GM23338 (cell line): ENCODE measurements around the gene RNFT2. TPM values are rescaled to one million over a fixed set of nuclear protein-coding genes. Genes with fewer than 3 reads are reported as not detected.

ENCODE experiments used
- ATAC-seq: fragments of 200-7000 bp; cut with Tn5 transposase; 3 replicates; pipeline ENCODE4 v1.9.1; 2020
- DNase-seq: peaks from one replicate; pipeline ENCODE4 v3.0.0-alpha.2; 2015; ENCODE audit warnings: low spot score
- H2AFZ ChIP-seq: fragments of 200-600 bp; sonication (generic); 2 replicates; pipeline ENCODE4 v1.8.0; 2016; ENCODE audit warnings: antibody characterized with exemption, mild to moderate bottlenecking, moderate library complexity
- H3F3A ChIP-seq: fragments of 200-600 bp; sonication (generic); replicated peaks from 2 replicates; pipeline ENCODE4 v1.8.0; 2017; ENCODE audit warnings: antibody characterized with exemption, mixed run types, low read depth
- H3K27ac ChIP-seq: fragments of 200-600 bp; sonication (generic); 2 replicates; pipeline ENCODE4 v1.6.1; 2016; ENCODE audit warnings: low read depth
- H3K27me3 ChIP-seq: fragments of 200-600 bp; sonication (generic); 2 replicates; pipeline ENCODE4 v1.8.0; 2016; ENCODE audit warnings: mild to moderate bottlenecking, mixed run types, moderate library complexity; ENCODE audit not compliant: insufficient read depth
- H3K36me3 ChIP-seq: fragments of 200-600 bp; sonication (generic); 2 replicates; pipeline ENCODE4 v1.8.0; 2016; ENCODE audit warnings: mild to moderate bottlenecking; ENCODE audit not compliant: insufficient read depth
- H3K4me1 ChIP-seq: fragments of 200-600 bp; sonication (generic); 2 replicates; pipeline ENCODE4 v1.8.0; 2016; ENCODE audit warnings: mild to moderate bottlenecking, moderate library complexity; ENCODE audit not compliant: insufficient read depth
- H3K4me2 ChIP-seq: fragments of 200-600 bp; sonication (generic); 2 replicates; pipeline ENCODE4 v1.7.1; 2017; ENCODE audit warnings: mixed run types
- H3K4me3 ChIP-seq: fragments of 200-600 bp; sonication (generic); 2 replicates; pipeline ENCODE4 v1.6.1; 2016; ENCODE audit warnings: mixed run types
- H3K79me2 ChIP-seq: fragments of 200-600 bp; sonication (generic); replicated peaks from 2 replicates; pipeline ENCODE4 v1.8.0; 2017; ENCODE audit warnings: mild to moderate bottlenecking; ENCODE audit not compliant: insufficient read depth
- H3K9me2 ChIP-seq: fragments of 200-600 bp; sonication (generic); 2 replicates; pipeline ENCODE4 v1.8.0; 2017; ENCODE audit not compliant: insufficient read depth
- H4K20me1 ChIP-seq: fragments of 200-600 bp; sonication (generic); replicated peaks from 2 replicates; pipeline ENCODE4 v1.8.0; 2017; ENCODE audit warnings: mild to moderate bottlenecking; ENCODE audit not compliant: insufficient read depth
- H3K27ac Mint-ChIP-seq: 2 replicates; pipeline ENCODE4 v1.8.0; 2020; ENCODE audit warnings: inconsistent platforms, mild to moderate bottlenecking, moderate library complexity, mixed read lengths
- H3K27me3 Mint-ChIP-seq: 3 replicates; pipeline ENCODE4 v1.8.0; 2022; ENCODE audit warnings: low read depth, mild to moderate bottlenecking, moderate library complexity, mixed read lengths, inconsistent platforms; ENCODE audit not compliant: insufficient read depth, poor library complexity
- H3K36me3 Mint-ChIP-seq: 3 replicates; pipeline ENCODE4 v1.8.0; 2021; ENCODE audit warnings: low read depth, mild to moderate bottlenecking, inconsistent platforms, moderate library complexity, mixed read lengths
- H3K4me1 Mint-ChIP-seq: 3 replicates; pipeline ENCODE4 v1.8.0; 2020; ENCODE audit warnings: mild to moderate bottlenecking, inconsistent platforms, mixed read lengths
- H3K4me3 Mint-ChIP-seq: 3 replicates; pipeline ENCODE4 v1.8.0; 2021; ENCODE audit warnings: moderate library complexity, mild to moderate bottlenecking, inconsistent platforms, mixed read lengths
- H3K9me3 Mint-ChIP-seq: 3 replicates; pipeline ENCODE4 v1.8.0; 2020; ENCODE audit warnings: moderate library complexity, mild to moderate bottlenecking, inconsistent platforms, mixed read lengths
- CREB1 ChIP-seq: fragments of 250-450 bp; sonication (Bioruptor Pico); IDR thresholded peaks from 2 replicates; pipeline ENCODE4 v1.5.0; 2020; ENCODE audit warnings: low read depth, mild to moderate bottlenecking, moderate library complexity
- EZH2 ChIP-seq: fragments of 200-600 bp; sonication (generic); IDR thresholded peaks from one replicate; pipeline ENCODE4 v1.8.0; 2017; ENCODE audit warnings: antibody characterized with exemption, mild to moderate bottlenecking, low read depth; ENCODE audit not compliant: unreplicated experiment
- EZH2phosphoT487 ChIP-seq: fragments of 200-600 bp; sonication (generic); IDR thresholded peaks from one replicate; pipeline ENCODE4 v1.8.1; 2018; ENCODE audit warnings: antibody characterized with exemption; ENCODE audit not compliant: unreplicated experiment
- JUNB ChIP-seq: IDR thresholded peaks from one replicate; pipeline ENCODE4 v1.6.1; 2016; ENCODE audit warnings: antibody characterized with exemption; ENCODE audit not compliant: unreplicated experiment
- NANOG ChIP-seq: IDR thresholded peaks from 2 replicates; pipeline ENCODE4 v1.6.1; 2016; ENCODE audit warnings: antibody characterized with exemption, borderline replicate concordance
- POLR2AphosphoS5 ChIP-seq: IDR thresholded peaks from 2 replicates; pipeline ENCODE4 v1.6.1; 2016; ENCODE audit warnings: antibody characterized with exemption, low read depth
- STAT1 ChIP-seq: IDR thresholded peaks from one replicate; pipeline ENCODE4 v1.6.1; 2016; ENCODE audit warnings: antibody characterized with exemption; ENCODE audit not compliant: unreplicated experiment
- ZNF114 ChIP-seq: fragments of 250-450 bp; sonication (Bioruptor Pico); IDR thresholded peaks from 2 replicates; pipeline ENCODE4 v1.5.0; 2020; ENCODE audit warnings: mild to moderate bottlenecking, moderate library complexity
- ZNF331 ChIP-seq: fragments of 250-450 bp; sonication (Bioruptor Pico); IDR thresholded peaks from 2 replicates; pipeline ENCODE4 v1.5.0; 2020; ENCODE audit warnings: low read depth, mild to moderate bottlenecking, moderate library complexity
- polyA plus RNA-seq: library from polyadenylated mRNA; unstranded; fragments of >200 nt; fragmentation: Nextera tagmentation; extraction: Ambion mirVana; gene quantifications from 2 replicates; pipeline ENCODE4 v1.2.1, GENCODE V29; 2016
- total RNA-seq: library from RNA; depleted of rRNA; stranded (reverse); fragments of >200 nt; shearing (Covaris generic); gene quantifications from 2 replicates; pipeline ENCODE4 v1.2.3, GENCODE V29; 2014
- TF ChIP-seq, protein P1 (sequence below), 2 experiments: fragments of 200-600 bp in 1 of 2; sonication (generic) in 1 of 2; conservative IDR thresholded peaks; 2 replicates each; pipeline versions ENCODE4 v1.5.1 to v1.6.1; 2016 to 2017; ENCODE audit warnings: antibody characterized with exemption in 2 of 2, low read depth in 2 of 2, mild to moderate bottlenecking in 2 of 2, moderate library complexity in 1 of 2
- TF ChIP-seq, protein P2 (sequence below): IDR thresholded peaks from 2 replicates; pipeline ENCODE4 v1.6.1; 2016; ENCODE audit warnings: antibody characterized with exemption
- TF ChIP-seq, protein P3 (sequence below): IDR thresholded peaks from one replicate; pipeline ENCODE4 v1.6.1; 2018; ENCODE audit warnings: antibody characterized with exemption; ENCODE audit not compliant: unreplicated experiment
- TF ChIP-seq, protein P4 (sequence below): fragments of 250-450 bp; sonication (Bioruptor Pico); IDR thresholded peaks from 2 replicates; pipeline ENCODE4 v1.5.0; 2020; ENCODE audit warnings: mild to moderate bottlenecking, moderate library complexity

RNFT2 gene
- total and polyA plus RNA-seq, 2 experiments from 2014 or later, result 19.3 to 22.9 TPM

DNA sequence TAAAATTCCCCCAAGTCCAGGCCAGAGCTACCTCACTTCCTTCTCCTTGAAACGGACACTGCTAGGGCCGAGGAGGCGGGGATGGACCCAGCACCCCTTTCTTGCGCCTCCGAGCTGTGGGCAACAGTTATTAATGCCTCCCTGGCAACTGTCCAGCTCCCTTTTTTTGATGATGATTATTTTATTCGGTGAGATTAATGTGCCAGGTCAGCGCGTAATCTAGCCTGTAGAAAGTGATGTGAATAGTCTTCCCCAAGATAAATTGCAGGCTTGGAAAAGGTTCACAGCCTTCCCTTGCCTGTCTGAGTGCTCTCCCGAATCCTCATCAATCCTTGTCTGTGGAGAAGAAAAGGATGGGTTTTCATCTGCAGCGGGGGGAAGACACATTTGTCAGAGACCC is 54.3 kb downstream of the RNFT2 start (continued):
- TF ChIP-seq, protein P1, sequence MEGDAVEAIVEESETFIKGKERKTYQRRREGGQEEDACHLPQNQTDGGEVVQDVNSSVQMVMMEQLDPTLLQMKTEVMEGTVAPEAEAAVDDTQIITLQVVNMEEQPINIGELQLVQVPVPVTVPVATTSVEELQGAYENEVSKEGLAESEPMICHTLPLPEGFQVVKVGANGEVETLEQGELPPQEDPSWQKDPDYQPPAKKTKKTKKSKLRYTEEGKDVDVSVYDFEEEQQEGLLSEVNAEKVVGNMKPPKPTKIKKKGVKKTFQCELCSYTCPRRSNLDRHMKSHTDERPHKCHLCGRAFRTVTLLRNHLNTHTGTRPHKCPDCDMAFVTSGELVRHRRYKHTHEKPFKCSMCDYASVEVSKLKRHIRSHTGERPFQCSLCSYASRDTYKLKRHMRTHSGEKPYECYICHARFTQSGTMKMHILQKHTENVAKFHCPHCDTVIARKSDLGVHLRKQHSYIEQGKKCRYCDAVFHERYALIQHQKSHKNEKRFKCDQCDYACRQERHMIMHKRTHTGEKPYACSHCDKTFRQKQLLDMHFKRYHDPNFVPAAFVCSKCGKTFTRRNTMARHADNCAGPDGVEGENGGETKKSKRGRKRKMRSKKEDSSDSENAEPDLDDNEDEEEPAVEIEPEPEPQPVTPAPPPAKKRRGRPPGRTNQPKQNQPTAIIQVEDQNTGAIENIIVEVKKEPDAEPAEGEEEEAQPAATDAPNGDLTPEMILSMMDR (conservative IDR thresholded peaks at IDR 0.05; ENCODE audit: low read depth in 2 of 2), result no peak
- no peak for TF ChIP-seq POLR2AphosphoS5
- TF ChIP-seq, protein P2, sequence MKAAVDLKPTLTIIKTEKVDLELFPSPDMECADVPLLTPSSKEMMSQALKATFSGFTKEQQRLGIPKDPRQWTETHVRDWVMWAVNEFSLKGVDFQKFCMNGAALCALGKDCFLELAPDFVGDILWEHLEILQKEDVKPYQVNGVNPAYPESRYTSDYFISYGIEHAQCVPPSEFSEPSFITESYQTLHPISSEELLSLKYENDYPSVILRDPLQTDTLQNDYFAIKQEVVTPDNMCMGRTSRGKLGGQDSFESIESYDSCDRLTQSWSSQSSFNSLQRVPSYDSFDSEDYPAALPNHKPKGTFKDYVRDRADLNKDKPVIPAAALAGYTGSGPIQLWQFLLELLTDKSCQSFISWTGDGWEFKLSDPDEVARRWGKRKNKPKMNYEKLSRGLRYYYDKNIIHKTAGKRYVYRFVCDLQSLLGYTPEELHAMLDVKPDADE, result no peak
- TF ChIP-seq, protein P3, sequence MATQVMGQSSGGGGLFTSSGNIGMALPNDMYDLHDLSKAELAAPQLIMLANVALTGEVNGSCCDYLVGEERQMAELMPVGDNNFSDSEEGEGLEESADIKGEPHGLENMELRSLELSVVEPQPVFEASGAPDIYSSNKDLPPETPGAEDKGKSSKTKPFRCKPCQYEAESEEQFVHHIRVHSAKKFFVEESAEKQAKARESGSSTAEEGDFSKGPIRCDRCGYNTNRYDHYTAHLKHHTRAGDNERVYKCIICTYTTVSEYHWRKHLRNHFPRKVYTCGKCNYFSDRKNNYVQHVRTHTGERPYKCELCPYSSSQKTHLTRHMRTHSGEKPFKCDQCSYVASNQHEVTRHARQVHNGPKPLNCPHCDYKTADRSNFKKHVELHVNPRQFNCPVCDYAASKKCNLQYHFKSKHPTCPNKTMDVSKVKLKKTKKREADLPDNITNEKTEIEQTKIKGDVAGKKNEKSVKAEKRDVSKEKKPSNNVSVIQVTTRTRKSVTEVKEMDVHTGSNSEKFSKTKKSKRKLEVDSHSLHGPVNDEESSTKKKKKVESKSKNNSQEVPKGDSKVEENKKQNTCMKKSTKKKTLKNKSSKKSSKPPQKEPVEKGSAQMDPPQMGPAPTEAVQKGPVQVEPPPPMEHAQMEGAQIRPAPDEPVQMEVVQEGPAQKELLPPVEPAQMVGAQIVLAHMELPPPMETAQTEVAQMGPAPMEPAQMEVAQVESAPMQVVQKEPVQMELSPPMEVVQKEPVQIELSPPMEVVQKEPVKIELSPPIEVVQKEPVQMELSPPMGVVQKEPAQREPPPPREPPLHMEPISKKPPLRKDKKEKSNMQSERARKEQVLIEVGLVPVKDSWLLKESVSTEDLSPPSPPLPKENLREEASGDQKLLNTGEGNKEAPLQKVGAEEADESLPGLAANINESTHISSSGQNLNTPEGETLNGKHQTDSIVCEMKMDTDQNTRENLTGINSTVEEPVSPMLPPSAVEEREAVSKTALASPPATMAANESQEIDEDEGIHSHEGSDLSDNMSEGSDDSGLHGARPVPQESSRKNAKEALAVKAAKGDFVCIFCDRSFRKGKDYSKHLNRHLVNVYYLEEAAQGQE, result no peak
- no peak for TF ChIP-seq JUNB
- TF ChIP-seq NANOG, result no peak
- TF ChIP-seq EZH2, result no peak
- no peak for TF ChIP-seq STAT1
- no peak for TF ChIP-seq ZNF114 (CRISPR knock-in tag)

DNA sequence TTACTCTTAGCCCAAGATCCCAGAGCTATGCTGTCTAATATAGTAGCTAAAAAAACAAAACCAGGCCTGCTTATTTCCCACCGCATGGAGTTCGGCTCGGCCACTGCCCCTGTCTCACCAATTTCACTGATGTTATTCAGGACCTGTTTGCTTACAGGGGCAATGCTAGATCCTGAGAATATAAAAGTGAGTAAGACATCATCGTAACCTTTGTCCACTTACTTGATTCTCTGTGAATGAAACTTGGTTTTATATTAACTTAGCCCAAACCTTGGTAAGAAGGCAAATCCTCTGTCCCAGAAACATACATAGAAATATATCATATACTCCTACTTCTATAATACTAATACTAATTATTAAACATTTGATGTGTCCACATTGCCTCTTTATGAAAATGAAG is 56.6 kb downstream of the RNFT2 start:
- Histone ChIP-seq H3K4me1 (no peaks in the 10 kb centered on the region), H3K36me3 (no peaks in the 10 kb centered on the region), H3K79me2 (no peaks in the 10 kb centered on the region), H3K9me2 (no peaks in the 10 kb centered on the region), H2AFZ (no peak overlapping the region), H4K20me1 (no peaks in the 10 kb centered on the region), H3K4me2 (no peak overlapping the region), H3K4me3 (no peak overlapping the region), H3K27me3 (no peaks in the 10 kb centered on the region), H3F3A (no peaks in the 10 kb centered on the region), H3K27ac (no peak overlapping the region)
- Mint-ChIP-seq H3K27me3 (peaks cover 2% of the 10 kb centered on the region), H3K9me3 (0 out of 3 replicates have a peak, but pooled peaks cover 4% of the 10 kb centered on the region), H3K27ac (no peak overlapping the region), H3K36me3 (peaks cover 39% of the 10 kb centered on the region), H3K4me1 (no peaks in the 10 kb centered on the region), H3K4me3 (no peak overlapping the region)
- no peak for DNase-seq
- no peak for ATAC-seq
- TF ChIP-seq, protein P4, sequence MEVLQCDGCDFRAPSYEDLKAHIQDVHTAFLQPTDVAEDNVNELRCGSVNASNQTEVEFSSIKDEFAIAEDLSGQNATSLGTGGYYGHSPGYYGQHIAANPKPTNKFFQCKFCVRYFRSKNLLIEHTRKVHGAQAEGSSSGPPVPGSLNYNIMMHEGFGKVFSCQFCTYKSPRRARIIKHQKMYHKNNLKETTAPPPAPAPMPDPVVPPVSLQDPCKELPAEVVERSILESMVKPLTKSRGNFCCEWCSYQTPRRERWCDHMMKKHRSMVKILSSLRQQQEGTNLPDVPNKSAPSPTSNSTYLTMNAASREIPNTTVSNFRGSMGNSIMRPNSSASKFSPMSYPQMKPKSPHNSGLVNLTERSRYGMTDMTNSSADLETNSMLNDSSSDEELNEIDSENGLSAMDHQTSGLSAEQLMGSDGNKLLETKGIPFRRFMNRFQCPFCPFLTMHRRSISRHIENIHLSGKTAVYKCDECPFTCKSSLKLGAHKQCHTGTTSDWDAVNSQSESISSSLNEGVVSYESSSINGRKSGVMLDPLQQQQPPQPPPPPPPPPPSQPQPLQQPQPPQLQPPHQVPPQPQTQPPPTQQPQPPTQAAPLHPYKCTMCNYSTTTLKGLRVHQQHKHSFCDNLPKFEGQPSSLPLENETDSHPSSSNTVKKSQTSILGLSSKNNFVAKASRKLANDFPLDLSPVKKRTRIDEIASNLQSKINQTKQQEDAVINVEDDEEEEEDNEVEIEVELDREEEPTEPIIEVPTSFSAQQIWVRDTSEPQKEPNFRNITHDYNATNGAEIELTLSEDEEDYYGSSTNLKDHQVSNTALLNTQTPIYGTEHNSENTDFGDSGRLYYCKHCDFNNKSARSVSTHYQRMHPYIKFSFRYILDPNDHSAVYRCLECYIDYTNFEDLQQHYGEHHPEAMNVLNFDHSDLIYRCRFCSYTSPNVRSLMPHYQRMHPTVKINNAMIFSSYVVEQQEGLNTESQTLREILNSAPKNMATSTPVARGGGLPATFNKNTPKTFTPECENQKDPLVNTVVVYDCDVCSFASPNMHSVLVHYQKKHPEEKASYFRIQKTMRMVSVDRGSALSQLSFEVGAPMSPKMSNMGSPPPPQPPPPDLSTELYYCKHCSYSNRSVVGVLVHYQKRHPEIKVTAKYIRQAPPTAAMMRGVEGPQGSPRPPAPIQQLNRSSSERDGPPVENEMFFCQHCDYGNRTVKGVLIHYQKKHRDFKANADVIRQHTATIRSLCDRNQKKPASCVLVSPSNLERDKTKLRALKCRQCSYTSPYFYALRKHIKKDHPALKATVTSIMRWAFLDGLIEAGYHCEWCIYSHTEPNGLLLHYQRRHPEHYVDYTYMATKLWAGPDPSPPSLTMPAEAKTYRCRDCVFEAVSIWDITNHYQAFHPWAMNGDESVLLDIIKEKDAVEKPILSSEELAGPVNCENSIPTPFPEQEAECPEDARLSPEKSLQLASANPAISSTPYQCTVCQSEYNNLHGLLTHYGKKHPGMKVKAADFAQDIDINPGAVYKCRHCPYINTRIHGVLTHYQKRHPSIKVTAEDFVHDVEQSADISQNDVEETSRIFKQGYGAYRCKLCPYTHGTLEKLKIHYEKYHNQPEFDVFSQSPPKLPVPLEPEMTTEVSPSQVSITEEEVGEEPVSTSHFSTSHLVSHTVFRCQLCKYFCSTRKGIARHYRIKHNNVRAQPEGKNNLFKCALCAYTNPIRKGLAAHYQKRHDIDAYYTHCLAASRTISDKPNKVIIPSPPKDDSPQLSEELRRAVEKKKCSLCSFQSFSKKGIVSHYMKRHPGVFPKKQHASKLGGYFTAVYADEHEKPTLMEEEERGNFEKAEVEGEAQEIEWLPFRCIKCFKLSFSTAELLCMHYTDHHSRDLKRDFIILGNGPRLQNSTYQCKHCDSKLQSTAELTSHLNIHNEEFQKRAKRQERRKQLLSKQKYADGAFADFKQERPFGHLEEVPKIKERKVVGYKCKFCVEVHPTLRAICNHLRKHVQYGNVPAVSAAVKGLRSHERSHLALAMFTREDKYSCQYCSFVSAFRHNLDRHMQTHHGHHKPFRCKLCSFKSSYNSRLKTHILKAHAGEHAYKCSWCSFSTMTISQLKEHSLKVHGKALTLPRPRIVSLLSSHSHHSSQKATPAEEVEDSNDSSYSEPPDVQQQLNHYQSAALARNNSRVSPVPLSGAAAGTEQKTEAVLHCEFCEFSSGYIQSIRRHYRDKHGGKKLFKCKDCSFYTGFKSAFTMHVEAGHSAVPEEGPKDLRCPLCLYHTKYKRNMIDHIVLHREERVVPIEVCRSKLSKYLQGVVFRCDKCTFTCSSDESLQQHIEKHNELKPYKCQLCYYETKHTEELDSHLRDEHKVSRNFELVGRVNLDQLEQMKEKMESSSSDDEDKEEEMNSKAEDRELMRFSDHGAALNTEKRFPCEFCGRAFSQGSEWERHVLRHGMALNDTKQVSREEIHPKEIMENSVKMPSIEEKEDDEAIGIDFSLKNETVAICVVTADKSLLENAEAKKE (CRISPR knock-in tag), result no peak
- TF ChIP-seq ZNF331 (CRISPR knock-in tag) (no peak), POLR2AphosphoS5 (no peak), EZH2phosphoT487 (no peak), CREB1 (CRISPR knock-in tag) (no peak), STAT1 (no peak)
